Liver (tissue), 9 donors: ENCODE results near the gene C12orf57. TPM values are rescaled to one million over a fixed set of nuclear protein-coding genes. Genes with fewer than 3 reads are reported as not detected.

Source experiments
- DNase-seq: peaks from one replicate; pipeline ENCODE4 v3.0.0-alpha.2; 2017; ENCODE audit warnings: low spot score
- H3K27ac ChIP-seq, 2 donors: one replicate each; pipeline ENCODE4 v1.7.0; 2013; ENCODE audit warnings: inconsistent platforms in 2 of 2, low read length in 2 of 2, control low read depth in 1 of 2, low read depth in 1 of 2, mild to moderate bottlenecking in 1 of 2
- H3K27me3 ChIP-seq, 4 donors: one replicate each; pipeline versions ENCODE4 v1.6.1 to v1.7.0; 2013; ENCODE audit warnings: low read length in 3 of 4, inconsistent platforms in 1 of 4, mild to moderate bottlenecking in 1 of 4, moderate library complexity in 1 of 4; ENCODE audit not compliant: control insufficient read depth in 4 of 4, insufficient read depth in 4 of 4
- H3K36me3 ChIP-seq, 4 donors: one replicate each; pipeline versions ENCODE4 v1.6.1 to v1.7.0; 2013; ENCODE audit warnings: low read length in 3 of 4, mild to moderate bottlenecking in 3 of 4, low read depth in 1 of 4, moderate library complexity in 1 of 4; ENCODE audit not compliant: control insufficient read depth in 4 of 4, insufficient read depth in 3 of 4
- H3K4me1 ChIP-seq, 4 donors: one replicate each; pipeline versions ENCODE4 v1.6.1 to v1.7.0; 2013; ENCODE audit warnings: low read length in 3 of 4, mild to moderate bottlenecking in 3 of 4, moderate library complexity in 1 of 4; ENCODE audit not compliant: control insufficient read depth in 4 of 4, insufficient read depth in 4 of 4
- H3K4me3 ChIP-seq, 3 donors: one replicate each; pipeline versions ENCODE4 v1.6.1 to v1.7.0; 2013; ENCODE audit warnings: low read length in 3 of 3, control low read depth in 1 of 3, low read depth in 1 of 3, mild to moderate bottlenecking in 1 of 3
- H3K9ac ChIP-seq, 2 donors: one replicate each; pipeline ENCODE4 v1.7.0; 2013; ENCODE audit warnings: low read length in 2 of 2, mild to moderate bottlenecking in 2 of 2, moderate library complexity in 2 of 2, control low read depth in 1 of 2, low read depth in 1 of 2
- H3K9me3 ChIP-seq, 4 donors: one replicate each; pipeline versions ENCODE4 v1.6.1 to v1.7.0; 2013; ENCODE audit warnings: low read length in 3 of 4; ENCODE audit not compliant: control insufficient read depth in 4 of 4
- ATF3 ChIP-seq: IDR thresholded peaks from 2 replicates; pipeline ENCODE4 v1.6.1; 2016; ENCODE audit warnings: antibody characterized with exemption
- CTCF ChIP-seq: fragments of 150-350 bp; IDR thresholded peaks from 2 replicates; pipeline ENCODE4 v1.5.1; 2017; ENCODE audit warnings: improper control_type of control experiment, low read depth, low read length; ENCODE audit not compliant: missing input control
- EGR1 ChIP-seq, 2 donors: IDR thresholded peaks; 2 replicates each; pipeline ENCODE4 v1.6.1; 2016 to 2018; ENCODE audit warnings: antibody characterized with exemption in 2 of 2, low read depth in 2 of 2
- FOXA1 ChIP-seq: IDR thresholded peaks from 2 replicates; pipeline ENCODE4 v1.6.1; 2016; ENCODE audit warnings: antibody characterized with exemption
- FOXA2 ChIP-seq: IDR thresholded peaks from 2 replicates; pipeline ENCODE4 v1.6.1; 2016; ENCODE audit warnings: antibody characterized with exemption
- GABPA ChIP-seq, 2 donors: IDR thresholded peaks in 1 of 2; conservative IDR thresholded peaks in 1 of 2; 2 replicates each; pipeline ENCODE4 v1.6.1; 2016; ENCODE audit warnings: antibody characterized with exemption in 2 of 2, mild to moderate bottlenecking in 1 of 2, moderate library complexity in 1 of 2
- HNF4G ChIP-seq: IDR thresholded peaks from 2 replicates; pipeline ENCODE4 v1.6.1; 2016; ENCODE audit warnings: antibody characterized with exemption
- JUND ChIP-seq, 2 donors: IDR thresholded peaks; 2 replicates each; pipeline ENCODE4 v1.6.1; 2016; ENCODE audit warnings: antibody characterized with exemption in 2 of 2
- MAX ChIP-seq: IDR thresholded peaks from 2 replicates; pipeline ENCODE4 v1.6.1; 2016; ENCODE audit warnings: antibody characterized with exemption
- NR2F2 ChIP-seq: IDR thresholded peaks from 2 replicates; pipeline ENCODE4 v1.6.1; 2016; ENCODE audit warnings: antibody characterized with exemption
- RAD21 ChIP-seq, 2 donors: IDR thresholded peaks; 2 replicates each; pipeline ENCODE4 v1.6.1; 2016; ENCODE audit warnings: antibody characterized with exemption in 2 of 2, mild to moderate bottlenecking in 2 of 2
- REST ChIP-seq: IDR thresholded peaks from 2 replicates; pipeline ENCODE4 v1.6.1; 2016; ENCODE audit warnings: antibody characterized with exemption, mild to moderate bottlenecking
- RXRA ChIP-seq, 2 donors: IDR thresholded peaks; 2 replicates each; pipeline ENCODE4 v1.6.1; 2017 to 2018; ENCODE audit warnings: antibody characterized with exemption in 2 of 2, mild to moderate bottlenecking in 1 of 2
- TAF1 ChIP-seq: conservative IDR thresholded peaks from 2 replicates; pipeline ENCODE4 v1.6.1; 2016; ENCODE audit warnings: antibody characterized with exemption, mild to moderate bottlenecking
- YY1 ChIP-seq: IDR thresholded peaks from 2 replicates; pipeline ENCODE4 v1.6.1; 2016; ENCODE audit warnings: antibody characterized with exemption, mild to moderate bottlenecking
- ZBTB33 ChIP-seq: IDR thresholded peaks from 2 replicates; pipeline ENCODE4 v1.6.1; 2016; ENCODE audit warnings: antibody characterized with exemption
- WGBS: extraction: QIAGEN DNeasy Blood & Tissue Kit; methylation state at CpG from one replicate; pipeline ENCODE4 v1.1.7; 2013; 5-methylcytosine and 5-hydroxymethylcytosine counted together
- polyA plus RNA-seq, 2 donors: library from polyadenylated mRNA; stranded (reverse) in 1 of 2; unstranded in 1 of 2; fragments of 200-250 nt in 1 of 2; fragments of >200 nt in 1 of 2; fragmentation: Nextera tagmentation in 1 of 2; extraction: Ambion mirVana in 1 of 2; gene quantifications; one replicate each; pipeline versions ENCODE4 v1.2.1 to v1.2.3, GENCODE V29; 2013 to 2015
- total RNA-seq, 2 donors: library from RNA; depleted of rRNA; stranded (reverse); fragments of >200 nt; gene quantifications; one replicate each; pipeline ENCODE4 v1.2.3, GENCODE V29; 2014
- donor health status: healthy.
- donor health status: healthy.
- donor health status: healthy.
- donor health status: healthy.
- donor health status: healthy.

Gene C12orf57
- total and polyA plus RNA-seq, 4 donors = 49.2 to 193 (median 65.7) TPM

GRCh38 chr12:6936194-6936635, 7.6 kb upstream of the C12orf57 start:
- peaks cover 0 to 14% (median 7%) of the 10 kb centered on the region in 4 donors for H3K36me3 ChIP-seq
- no peak for DNase-seq
- H3K9me3 ChIP-seq = no peaks in the 10 kb centered on the region
- no peak overlapping the region for H3K27ac ChIP-seq
- H3K4me1 ChIP-seq = peaks cover 9 to 33% (median 15%) of the 10 kb centered on the region in 4 donors
- H3K4me3 ChIP-seq = no peak overlapping the region
- H3K9ac ChIP-seq = no peak overlapping the region
- H3K27me3 ChIP-seq = no peaks in the 10 kb centered on the region
- TF ChIP-seq GABPA (IDR thresholded peaks at IDR 0.05 in 1 of 2, conservative IDR thresholded peaks at IDR 0.05 in 1 of 2) (no peak), NR2F2 (no peak), ATF3 (no peak), FOXA1 (no peak), JUND (IDR thresholded peaks at IDR 0.05) (no peak), TAF1 (no peak), YY1 (no peak), RAD21 (IDR thresholded peaks at IDR 0.05) (no peak), MAX (no peak), RXRA (IDR thresholded peaks at IDR 0.05) (no peak), CTCF (no peak), HNF4G (no peak), EGR1 (IDR thresholded peaks at IDR 0.05; ENCODE audit: low read depth in 2 of 2) (no peak), ZBTB33 (no peak), FOXA2 (no peak), REST (no peak)
- WGBS = 89% methylated on average over 3 of the region's 3 CpGs
